GM18519 (cell line): ENCODE results near the gene PPP2R3A.
A peak's percentile ranks its signal among the peaks of the same experiment; 100 is the strongest.
"Not testable (repeated sequence)": the region's sequence is repeated elsewhere in the genome, so short reads cannot be mapped to it uniquely, and the experiment has no call there.

ENCODE experiments used
- ATAC-seq: cut with Tn5 transposase; IDR thresholded peaks from one replicate; pipeline ENCODE4 v1.9.1; 2021; ENCODE audit warnings: mild to moderate bottlenecking, moderate library complexity; ENCODE audit not compliant: unreplicated experiment, low FRiP score

Gene PPP2R3A

GRCh38 chr3:136083641-136084382 is 118.3 kb downstream of the PPP2R3A start:
- not testable (repeated sequence) for ATAC-seq

GRCh38 chr3:136085067-136085466 is 119.5 kb downstream of the PPP2R3A start:
- ATAC-seq: not testable (repeated sequence)

- no peak for ATAC-seq
These were observed 128.2 kb downstream of the PPP2R3A start for GRCh38 chr3:136093771-136094170.

GRCh38 chr3:136105044-136105443 is 139.5 kb downstream of the PPP2R3A start:
- no peak for ATAC-seq

GRCh38 chr3:136106101-136106500 is 140.6 kb downstream of the PPP2R3A start:
- no peak for ATAC-seq

- peak; percentile 89 for ATAC-seq
These were observed 144.0 kb downstream of the PPP2R3A start for GRCh38 chr3:136109499-136109898.

GRCh38 chr3:136110481-136110880 is 145.0 kb downstream of the PPP2R3A start:
- no peak for ATAC-seq

- no peak for ATAC-seq
These were observed 148.9 kb downstream of the PPP2R3A start for GRCh38 chr3:136114421-136114820.

GRCh38 chr3:136119332-136119731 is 153.8 kb downstream of the PPP2R3A start:
- ATAC-seq: not testable (repeated sequence)

GRCh38 chr3:136119783-136120182 is 154.3 kb downstream of the PPP2R3A start:
- ATAC-seq: not testable (repeated sequence)

GRCh38 chr3:136120373-136121348 is 155.1 kb downstream of the PPP2R3A start:
- ATAC-seq: no peak

- no peak for ATAC-seq
These were observed 156.5 kb downstream of the PPP2R3A start for GRCh38 chr3:136122006-136122405.

- not testable (repeated sequence) for ATAC-seq
These were observed 166.1 kb downstream of the PPP2R3A start for GRCh38 chr3:136131647-136132046.

- ATAC-seq: no peak
These were observed 168.6 kb downstream of the PPP2R3A start for GRCh38 chr3:136134091-136134490.

- no peak for ATAC-seq
These were observed 169.7 kb downstream of the PPP2R3A start for GRCh38 chr3:136135039-136135802.

GRCh38 chr3:136136454-136136853 is 170.9 kb downstream of the PPP2R3A start:
- no peak for ATAC-seq

GRCh38 chr3:136141291-136141785 is 175.8 kb downstream of the PPP2R3A start:
- ATAC-seq: no peak

GRCh38 chr3:136141891-136142290 is 176.4 kb downstream of the PPP2R3A start:
- ATAC-seq: no peak

- no peak for ATAC-seq
These were observed 177.1 kb downstream of the PPP2R3A start for GRCh38 chr3:136142592-136142991.

- not testable (repeated sequence) for ATAC-seq
These were observed 178.9 kb downstream of the PPP2R3A start for GRCh38 chr3:136144397-136144796.
